GM13976 (cell line): ENCODE measurements around the gene GTF2E1.

Source experiments
- DNase-seq: peaks from one replicate; pipeline ENCODE4 v3.0.0; 2012; ENCODE audit warnings: low spot score
- CTCF ChIP-seq: IDR thresholded peaks from 2 replicates; pipeline ENCODE4 v1.5.1; 2012; ENCODE audit warnings: borderline replicate concordance, mild to moderate bottlenecking; ENCODE audit not compliant: insufficient read depth; ENCODE audit errors: extremely low read depth, missing control alignments, control extremely low read depth
- in situ Hi-C: fragments of 300-500 bp; cut with MboI; formaldehyde crosslinking; loops from one replicate; pipeline ENCODE4 v1.12.0; 2022; ENCODE audit warnings: low sequenced_read_pairs, mixed read lengths, inconsistent platforms; ENCODE audit not compliant: unreplicated experiment

Gene GTF2E1

DNA sequence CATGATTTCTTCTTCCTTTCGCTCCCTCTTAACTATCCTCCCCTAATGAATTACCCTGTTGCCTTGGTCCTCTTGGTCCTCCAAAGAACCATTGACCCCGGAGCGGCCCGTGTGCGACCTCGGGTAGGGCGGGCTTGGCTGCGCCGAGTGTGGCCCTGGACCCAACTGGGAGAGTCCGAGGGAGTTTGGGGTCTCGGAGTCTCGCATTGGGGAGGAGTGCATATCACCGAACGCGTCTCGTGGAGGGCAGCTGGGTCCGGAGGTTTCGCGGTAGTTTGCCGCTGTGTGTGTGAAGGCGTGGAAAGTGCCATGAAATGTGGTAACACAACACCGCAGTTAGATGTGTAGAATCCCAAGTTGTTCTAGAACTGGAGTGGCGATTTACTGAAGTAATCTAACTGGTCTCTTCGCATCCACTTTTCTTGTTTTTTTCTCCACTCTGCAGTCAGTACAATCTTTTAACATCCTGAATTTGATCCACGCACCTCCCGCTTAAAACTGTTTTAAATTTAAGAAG lies 363 bp downstream of the GTF2E1 start:
- no peak for DNase-seq
- in situ Hi-C loops = no loop called here
- no peak for TF ChIP-seq CTCF

DNA sequence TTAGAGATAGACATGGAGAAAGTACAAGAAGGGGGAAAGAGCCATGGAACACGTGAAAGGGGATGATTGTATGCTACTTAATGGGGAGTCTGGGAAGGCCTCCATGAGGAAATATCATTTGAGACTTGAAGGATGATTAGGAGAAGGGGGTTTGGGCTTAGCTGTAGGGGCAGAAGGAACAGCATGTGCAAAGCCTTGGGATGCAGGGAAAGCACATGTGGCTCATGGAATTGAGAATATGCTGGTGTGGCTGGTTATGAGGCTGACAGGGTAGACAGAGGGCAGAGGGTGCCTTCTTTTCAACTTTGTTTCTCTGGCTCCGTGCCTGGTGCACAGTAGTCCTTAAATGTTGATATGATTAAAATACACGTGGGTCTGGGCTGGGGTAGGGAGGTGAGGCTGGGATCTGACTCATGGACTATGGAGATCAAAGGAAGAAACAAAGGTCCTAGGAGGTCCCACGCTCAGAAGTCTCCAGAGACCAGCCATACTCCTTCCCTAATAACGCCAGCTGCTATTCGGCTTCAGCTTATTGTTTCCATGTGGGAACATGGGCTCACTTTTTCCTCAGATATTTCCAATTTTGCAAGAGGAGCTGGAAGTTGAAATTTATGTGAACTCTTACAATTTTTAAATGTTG lies 1.1 kb downstream of the GTF2E1 start:
- in situ Hi-C loops = no loop called here
- no peak for TF ChIP-seq CTCF
- DNase-seq = no peak

DNA sequence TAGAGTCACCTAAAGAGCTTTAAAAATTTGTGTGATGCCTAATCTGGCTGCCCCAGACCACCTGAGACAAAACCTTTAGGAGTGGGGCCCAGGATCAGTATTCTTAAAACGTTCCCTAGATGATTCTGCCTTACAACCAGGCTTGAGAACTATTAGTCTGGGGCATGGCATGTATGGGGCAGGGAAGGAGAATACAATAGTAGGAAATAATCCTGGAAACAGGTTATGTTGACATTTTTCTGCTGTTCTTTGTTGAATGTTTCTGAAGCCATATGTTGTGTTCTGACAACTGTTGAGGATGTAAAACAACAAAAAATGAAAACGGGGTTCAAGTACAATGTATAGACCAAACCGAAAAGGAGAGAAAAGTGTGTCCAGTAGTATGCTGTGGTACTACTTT lies 2.9 kb downstream of the GTF2E1 start:
- TF ChIP-seq CTCF = no peak
- in situ Hi-C loops = no loop called here
- DNase-seq = no peak

DNA sequence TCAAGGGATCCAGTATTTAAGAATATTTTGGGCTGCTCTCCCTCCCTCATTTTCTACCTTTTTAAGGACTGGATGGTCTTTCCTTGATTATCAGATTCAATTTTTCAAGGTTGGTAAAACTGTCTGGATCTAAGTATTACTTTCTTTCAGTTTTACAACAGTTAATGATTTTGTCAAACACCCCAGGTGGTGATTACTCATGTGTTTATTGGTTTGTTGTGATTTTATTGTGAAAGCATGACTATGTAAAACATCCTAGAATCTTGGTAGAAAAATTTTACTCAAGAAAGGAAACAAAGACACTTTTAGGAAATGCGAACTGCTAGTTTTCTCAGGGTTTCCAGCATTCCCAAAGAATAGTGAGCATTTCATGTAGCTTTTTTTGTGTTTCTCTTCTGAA lies 7.3 kb downstream of the GTF2E1 start:
- TF ChIP-seq CTCF = no peak
- no peak for DNase-seq
- in situ Hi-C loops = no loop called here

- in situ Hi-C loops = no loop called here
- no peak for TF ChIP-seq CTCF
- DNase-seq = no peak
Observed at GRCh38 chr3:120752230-120752629, 9.7 kb downstream of the GTF2E1 start.

DNA sequence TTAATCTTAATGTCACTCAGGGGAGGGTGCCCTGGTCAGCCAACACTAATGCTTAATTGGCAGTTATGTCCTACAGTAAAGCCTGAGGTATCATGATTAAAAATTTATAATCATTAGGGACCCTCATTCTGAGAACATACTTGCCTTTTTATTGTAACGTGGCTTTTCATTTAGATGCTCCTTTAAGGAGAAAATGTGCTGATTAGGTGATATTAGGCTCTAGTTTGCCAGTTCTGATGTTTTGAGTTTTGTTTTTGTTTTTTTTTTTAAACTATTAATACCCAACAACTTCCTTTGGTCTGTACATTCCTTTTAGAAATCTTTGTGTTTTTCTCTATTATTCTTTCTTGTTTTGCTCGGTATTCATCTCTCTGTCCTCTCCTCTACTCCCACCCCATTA lies 10.3 kb downstream of the GTF2E1 start:
- no peak for TF ChIP-seq CTCF
- DNase-seq = no peak
- in situ Hi-C loops = no loop called here
